Measurements from ENCODE around the gene ZNF865.

The ZNF865 gene

DNA sequence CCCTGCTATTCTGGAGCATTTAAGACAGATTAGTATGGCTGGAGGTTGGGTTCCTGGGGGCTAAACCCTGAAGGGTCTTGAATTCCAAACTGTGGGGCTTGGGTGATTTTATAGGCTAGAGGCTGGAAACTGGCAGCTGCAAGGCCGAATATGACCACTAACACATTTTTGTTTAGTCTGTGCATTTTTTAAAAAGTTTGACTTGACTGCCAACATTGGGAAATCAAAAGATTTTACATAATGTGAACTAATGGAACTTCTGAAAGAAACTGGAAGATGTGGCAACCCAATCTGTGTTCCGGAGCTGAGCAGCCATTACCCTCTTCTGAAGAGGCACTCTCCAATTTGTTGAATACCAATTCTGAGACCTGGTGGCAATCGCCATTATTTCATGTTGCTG, 13.8 kb downstream of the ZNF865 start:
- H3K36me3 ChIP-seq (ENCODE audit: insufficient read depth, low read length) = peaks cover 26% of the 10 kb centered on the region
- H3F3A ChIP-seq (ENCODE audit: insufficient read depth, low read length) = no peaks in the 10 kb centered on the region
- no peaks in the 10 kb centered on the region for H3K79me2 ChIP-seq (ENCODE audit: insufficient read depth, low read length)
- no peak overlapping the region for H3K4me3 ChIP-seq (ENCODE audit: low read depth, low read length, poor library complexity, severe bottlenecking)
- H3K9me2 ChIP-seq (ENCODE audit: low read depth, low read length) = no peaks in the 10 kb centered on the region
- H2AFZ ChIP-seq (ENCODE audit: low read length) = no peak overlapping the region
- H3K4me2 ChIP-seq (ENCODE audit: low read length) = no peak overlapping the region
- H3K4me1 ChIP-seq (ENCODE audit: insufficient read depth, low read length, severe bottlenecking) = peaks cover 5% of the 10 kb centered on the region
- no peak overlapping the region for H3K27ac ChIP-seq (ENCODE audit: low read depth, low read length, poor library complexity, severe bottlenecking)
- H3K9ac ChIP-seq (ENCODE audit: low read length) = no peak overlapping the region
- H3K27me3 ChIP-seq (ENCODE audit: insufficient read depth, low read length) = no peaks in the 10 kb centered on the region
- TF ChIP-seq EZH2 (IDR thresholded peaks at IDR 0.05; ENCODE audit: borderline replicate concordance, low read length) (no peak), CTCF (IDR thresholded peaks at IDR 0.05; ENCODE audit: low read length) (no peak)
- H3K9me3 ChIP-seq (ENCODE audit: low read length) = no peaks in the 10 kb centered on the region
- H4K20me1 ChIP-seq (ENCODE audit: insufficient read depth, low read length) = no peaks in the 10 kb centered on the region

DNA sequence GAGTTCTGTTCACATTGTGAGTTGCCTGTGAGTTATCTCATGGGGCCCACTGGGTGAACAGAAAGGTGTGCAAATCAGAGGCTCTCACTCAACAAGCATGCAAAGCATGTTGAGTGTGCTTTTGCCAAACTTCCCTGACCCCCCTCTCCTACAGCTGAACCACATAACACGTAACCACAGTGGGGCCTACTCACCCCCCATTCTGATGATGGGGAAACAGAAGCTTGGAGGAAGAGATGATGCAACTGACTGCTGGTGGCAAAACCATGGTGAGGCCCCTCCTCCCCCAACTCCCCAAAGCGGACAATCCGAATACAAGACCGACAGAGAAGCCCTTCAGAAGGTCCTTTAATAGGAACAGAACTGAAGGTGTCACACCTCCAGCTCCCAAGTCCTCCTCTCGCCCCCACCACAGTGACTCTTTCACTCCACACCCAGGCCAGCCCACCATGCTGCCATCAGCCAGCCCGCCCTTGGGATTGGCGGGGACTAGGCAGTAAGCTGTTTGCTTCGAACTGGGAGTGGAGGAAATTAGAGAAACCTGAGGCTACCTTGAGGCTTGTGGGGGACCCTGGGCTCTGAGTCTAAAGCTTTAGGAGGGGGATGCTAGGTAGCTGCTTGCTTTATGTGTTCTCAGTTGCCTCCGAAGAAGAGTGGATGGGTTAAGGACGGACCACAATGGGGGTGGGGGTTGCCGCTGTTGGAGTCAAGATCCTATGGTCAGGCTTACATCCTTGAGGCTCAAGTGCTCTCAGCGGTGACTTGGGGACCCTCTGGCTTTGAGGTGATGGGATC, 15.2 kb downstream of the ZNF865 start:
- H3K4me2 ChIP-seq (ENCODE audit: low read length) = no peak overlapping the region
- no peak overlapping the region for H3K27ac ChIP-seq (ENCODE audit: low read depth, low read length, poor library complexity, severe bottlenecking)
- H3K9ac ChIP-seq (ENCODE audit: low read length) = no peak overlapping the region
- H2AFZ ChIP-seq (ENCODE audit: low read length) = no peak overlapping the region
- no peak overlapping the region for H3K4me3 ChIP-seq (ENCODE audit: low read depth, low read length, poor library complexity, severe bottlenecking)
- H3K9me2 ChIP-seq (ENCODE audit: low read depth, low read length) = no peaks in the 10 kb centered on the region
- peaks cover 12% of the 10 kb centered on the region for H3K4me1 ChIP-seq (ENCODE audit: insufficient read depth, low read length, severe bottlenecking)
- no peaks in the 10 kb centered on the region for H3K9me3 ChIP-seq (ENCODE audit: low read length)
- TF ChIP-seq CTCF (IDR thresholded peaks at IDR 0.05; ENCODE audit: low read length) (no peak), EZH2 (IDR thresholded peaks at IDR 0.05; ENCODE audit: borderline replicate concordance, low read length) (no peak)
- H3K36me3 ChIP-seq (ENCODE audit: insufficient read depth, low read length) = peaks cover 18% of the 10 kb centered on the region
- H3F3A ChIP-seq (ENCODE audit: insufficient read depth, low read length) = no peaks in the 10 kb centered on the region
- H4K20me1 ChIP-seq (ENCODE audit: insufficient read depth, low read length) = no peaks in the 10 kb centered on the region
- no peaks in the 10 kb centered on the region for H3K27me3 ChIP-seq (ENCODE audit: insufficient read depth, low read length)
- H3K79me2 ChIP-seq (ENCODE audit: insufficient read depth, low read length) = no peaks in the 10 kb centered on the region

DNA sequence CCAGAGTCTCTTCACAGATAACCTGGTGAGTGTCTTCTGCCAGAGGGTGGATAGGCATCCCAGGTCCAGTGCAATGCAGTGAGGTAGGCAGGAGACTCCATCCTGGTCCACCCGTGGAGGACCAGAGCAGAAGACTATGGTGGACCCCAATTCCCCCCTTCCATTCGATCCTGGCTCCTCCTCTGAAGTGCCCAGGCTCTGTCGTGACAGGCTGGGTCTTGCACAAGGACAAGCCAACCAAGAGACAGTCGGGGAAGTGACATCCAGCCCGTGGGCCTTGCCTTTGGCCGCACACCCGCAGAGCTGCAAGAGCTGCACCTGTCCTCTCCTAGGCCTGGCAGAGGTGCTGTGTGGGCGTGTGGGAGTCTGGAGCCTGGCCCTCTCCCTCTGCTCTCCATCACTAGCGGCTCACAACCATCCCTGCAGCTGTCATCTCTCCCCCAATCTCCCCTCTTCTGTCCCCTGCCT, 15.8 kb downstream of the ZNF865 start:
- H2AFZ ChIP-seq (ENCODE audit: low read length) = no peak overlapping the region
- peaks cover 12% of the 10 kb centered on the region for H3K4me1 ChIP-seq (ENCODE audit: insufficient read depth, low read length, severe bottlenecking)
- H3K27ac ChIP-seq (ENCODE audit: low read depth, low read length, poor library complexity, severe bottlenecking) = no peak overlapping the region
- no peaks in the 10 kb centered on the region for H3K9me2 ChIP-seq (ENCODE audit: low read depth, low read length)
- no peaks in the 10 kb centered on the region for H3F3A ChIP-seq (ENCODE audit: insufficient read depth, low read length)
- H4K20me1 ChIP-seq (ENCODE audit: insufficient read depth, low read length) = no peaks in the 10 kb centered on the region
- H3K4me3 ChIP-seq (ENCODE audit: low read depth, low read length, poor library complexity, severe bottlenecking) = no peak overlapping the region
- no peaks in the 10 kb centered on the region for H3K9me3 ChIP-seq (ENCODE audit: low read length)
- H3K36me3 ChIP-seq (ENCODE audit: insufficient read depth, low read length) = peaks cover 12% of the 10 kb centered on the region
- no peak overlapping the region for H3K4me2 ChIP-seq (ENCODE audit: low read length)
- H3K9ac ChIP-seq (ENCODE audit: low read length) = no peak overlapping the region
- TF ChIP-seq CTCF (IDR thresholded peaks at IDR 0.05; ENCODE audit: low read length) = no peak
- TF ChIP-seq EZH2 (IDR thresholded peaks at IDR 0.05; ENCODE audit: borderline replicate concordance, low read length) = no peak
- H3K27me3 ChIP-seq (ENCODE audit: insufficient read depth, low read length) = no peaks in the 10 kb centered on the region
- no peaks in the 10 kb centered on the region for H3K79me2 ChIP-seq (ENCODE audit: insufficient read depth, low read length)
